Islet precursor cell (in vitro differentiated cells): ENCODE measurements around the gene CACNA2D3.
A peak's percentile ranks its signal among the peaks of the same experiment; 100 is the strongest.

ENCODE experiments used
- DNase-seq: peaks from one replicate; pipeline ENCODE4 v3.0.0-alpha.2; 2018

Gene CACNA2D3

DNA sequence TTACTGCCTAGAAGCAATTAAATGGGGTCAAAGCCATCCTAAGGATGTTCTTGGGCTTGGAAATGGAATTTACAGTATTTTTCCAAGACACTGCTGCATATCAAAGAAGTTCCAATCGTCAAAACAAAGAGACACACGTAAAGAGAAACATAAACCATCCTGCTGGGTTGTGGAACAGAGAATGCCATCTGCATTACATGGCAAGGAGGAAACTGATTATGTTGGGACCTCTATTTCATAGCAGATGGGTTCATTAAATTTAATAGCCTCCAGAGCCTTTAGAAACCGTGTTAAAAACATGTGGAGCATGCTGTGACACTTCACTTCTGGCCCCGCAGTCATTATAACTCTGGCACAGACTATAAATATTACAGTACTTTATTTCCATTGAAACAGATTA lies 650.9 kb downstream of the CACNA2D3 start:
- no peak for DNase-seq

DNA sequence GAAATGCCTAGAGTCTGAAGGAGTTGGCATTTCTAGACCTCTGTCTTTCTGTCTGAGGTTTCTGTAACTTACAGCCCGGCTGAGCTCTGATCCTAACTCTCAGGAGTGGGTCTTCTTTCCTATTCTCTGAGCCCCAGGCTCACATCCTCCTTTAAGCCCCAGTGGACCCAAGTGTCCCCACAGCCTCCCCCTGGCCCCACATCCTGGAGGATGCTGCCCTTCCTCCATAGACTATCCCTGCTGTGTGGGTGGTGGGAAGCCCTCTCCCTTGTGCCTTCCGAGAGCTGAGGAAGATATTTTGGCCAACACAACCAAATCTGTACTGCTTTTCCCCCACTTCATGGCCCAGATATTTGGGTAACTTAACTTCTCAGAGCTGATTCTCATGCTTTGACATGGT lies 654.2 kb downstream of the CACNA2D3 start:
- no peak for DNase-seq

DNA sequence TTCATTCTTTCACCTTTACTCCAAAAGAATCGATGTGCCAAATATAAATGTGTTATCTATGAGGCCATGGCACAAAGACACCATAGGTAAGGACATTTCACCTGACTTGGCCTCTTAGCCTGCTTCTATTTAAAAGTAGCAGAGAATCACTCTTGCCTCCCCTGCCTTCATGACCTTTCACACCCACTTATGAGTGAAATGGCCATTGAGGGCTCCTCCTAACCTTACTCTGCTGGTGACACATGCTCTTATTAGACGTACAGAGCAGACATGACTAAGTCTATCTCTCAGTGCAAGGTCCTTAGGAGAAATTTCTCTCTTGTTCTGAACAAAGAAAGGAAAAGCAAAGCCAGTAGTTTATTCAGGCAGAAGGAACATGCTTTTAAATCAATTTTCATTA lies 654.8 kb downstream of the CACNA2D3 start:
- no peak for DNase-seq

DNA sequence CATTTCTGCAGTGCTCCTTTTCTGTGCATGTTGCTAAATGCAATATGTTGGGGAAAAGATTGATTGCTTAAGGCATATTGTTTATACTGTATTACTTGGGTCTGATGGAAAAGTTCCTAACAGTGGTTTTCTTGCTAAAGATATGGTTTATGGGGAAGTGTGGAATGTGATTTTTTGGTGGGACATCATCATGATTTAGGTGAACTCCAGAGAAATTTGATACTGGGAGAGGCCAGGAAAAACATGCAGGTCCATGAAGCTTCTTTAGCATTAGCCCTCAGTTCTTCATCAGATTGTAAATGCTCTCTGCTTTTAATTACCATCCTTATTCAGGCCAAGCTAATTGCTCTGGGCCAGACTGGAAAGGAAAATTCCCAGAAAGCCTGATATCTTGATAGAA lies 658.0 kb downstream of the CACNA2D3 start:
- no peak for DNase-seq

DNA sequence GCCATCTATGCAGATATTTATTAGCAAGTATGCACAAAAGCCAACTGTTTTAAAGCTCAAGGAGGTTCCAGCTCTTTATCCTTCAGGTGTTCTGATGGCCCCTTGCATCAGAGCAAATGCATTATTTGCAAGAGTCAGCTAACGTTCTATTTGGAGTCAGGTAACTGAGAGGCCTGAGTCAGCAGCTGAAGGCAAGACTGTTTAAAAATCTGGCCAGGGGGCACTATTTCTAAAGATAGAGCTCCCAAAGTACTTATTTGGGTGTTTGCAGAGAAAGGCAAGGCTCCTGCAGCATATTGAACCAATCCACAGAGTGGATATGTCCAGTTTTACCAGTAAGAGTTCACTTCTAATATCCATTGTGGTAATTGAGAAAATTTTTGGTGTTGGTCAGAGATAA lies 659.4 kb downstream of the CACNA2D3 start:
- DNase-seq = peak; percentile 58

DNA sequence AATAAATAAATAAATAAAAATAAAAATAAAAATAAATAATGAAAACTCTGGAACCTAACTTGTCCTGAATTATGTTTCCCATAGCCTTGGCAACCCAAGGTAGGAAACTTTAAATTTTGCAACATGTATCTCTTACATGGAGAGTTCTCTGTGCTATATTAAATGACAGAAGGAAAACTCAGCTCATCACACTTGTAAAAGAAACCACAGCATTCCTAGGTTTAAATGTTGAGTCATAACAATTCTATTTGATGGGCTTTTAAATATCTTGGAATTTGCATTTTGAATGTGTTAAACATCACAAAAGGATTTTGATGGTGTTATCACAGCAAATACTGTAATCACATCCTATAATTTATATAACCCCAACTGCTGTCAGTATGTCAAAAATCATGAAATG lies 661.3 kb downstream of the CACNA2D3 start:
- DNase-seq = no peak

DNA sequence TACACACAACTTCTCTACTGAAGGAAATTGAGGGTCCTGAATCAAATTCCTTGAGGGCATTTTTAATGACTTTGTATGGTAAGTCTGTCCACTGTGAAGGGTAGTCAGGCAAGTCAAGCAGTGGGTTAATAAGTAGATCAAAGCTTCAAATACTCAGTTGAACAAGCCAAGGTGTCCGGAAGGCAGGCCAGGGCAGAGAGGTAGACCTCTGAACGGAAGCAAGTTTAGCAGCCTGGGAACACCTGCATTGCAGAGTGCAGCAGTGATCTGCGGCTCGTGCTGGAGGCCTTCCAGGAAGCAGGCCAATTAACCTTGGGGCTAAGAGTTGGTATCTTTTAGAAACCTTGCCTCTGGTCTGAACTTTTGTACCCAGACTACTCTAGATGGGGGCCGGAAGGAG lies 661.7 kb downstream of the CACNA2D3 start:
- DNase-seq = peak; percentile 68

DNA sequence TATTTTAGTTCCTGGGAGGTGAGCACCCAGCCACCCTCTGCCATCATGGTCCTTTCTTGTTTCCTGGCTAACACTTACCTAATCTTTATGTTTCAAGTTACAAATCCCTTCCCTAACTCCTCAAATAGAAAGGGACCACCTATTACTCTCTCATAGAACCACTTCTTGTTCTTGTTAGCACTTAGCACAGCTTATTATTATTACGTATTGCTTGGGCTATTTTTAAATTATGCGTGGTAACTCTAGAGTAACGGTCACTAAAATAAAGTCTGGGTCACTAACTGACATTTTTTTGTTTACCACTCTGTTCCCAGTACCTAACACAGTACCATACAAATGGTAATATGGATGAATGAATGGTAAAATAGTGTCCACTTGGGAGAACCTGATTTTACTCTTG lies 663.6 kb downstream of the CACNA2D3 start:
- DNase-seq = no peak

DNA sequence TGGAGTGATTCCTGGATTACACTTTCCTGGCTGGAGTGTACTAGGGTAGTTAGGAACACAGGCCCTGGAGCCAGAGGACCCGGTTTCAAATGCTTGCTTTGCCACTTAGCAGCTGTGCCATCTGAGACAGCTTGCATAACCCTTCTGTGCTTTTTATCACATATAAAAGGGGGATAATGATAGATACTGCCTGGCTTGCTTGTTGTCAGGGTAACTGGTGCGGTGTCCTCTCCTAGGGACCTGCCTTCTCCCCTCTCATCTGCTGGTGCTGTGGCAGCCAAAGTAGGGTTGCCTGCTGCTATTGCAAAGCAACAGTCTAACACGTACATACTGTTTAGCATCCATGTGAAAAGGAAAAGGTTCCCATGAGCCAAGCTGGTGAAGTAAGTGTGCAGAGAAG lies 667.7 kb downstream of the CACNA2D3 start:
- no peak for DNase-seq

DNA sequence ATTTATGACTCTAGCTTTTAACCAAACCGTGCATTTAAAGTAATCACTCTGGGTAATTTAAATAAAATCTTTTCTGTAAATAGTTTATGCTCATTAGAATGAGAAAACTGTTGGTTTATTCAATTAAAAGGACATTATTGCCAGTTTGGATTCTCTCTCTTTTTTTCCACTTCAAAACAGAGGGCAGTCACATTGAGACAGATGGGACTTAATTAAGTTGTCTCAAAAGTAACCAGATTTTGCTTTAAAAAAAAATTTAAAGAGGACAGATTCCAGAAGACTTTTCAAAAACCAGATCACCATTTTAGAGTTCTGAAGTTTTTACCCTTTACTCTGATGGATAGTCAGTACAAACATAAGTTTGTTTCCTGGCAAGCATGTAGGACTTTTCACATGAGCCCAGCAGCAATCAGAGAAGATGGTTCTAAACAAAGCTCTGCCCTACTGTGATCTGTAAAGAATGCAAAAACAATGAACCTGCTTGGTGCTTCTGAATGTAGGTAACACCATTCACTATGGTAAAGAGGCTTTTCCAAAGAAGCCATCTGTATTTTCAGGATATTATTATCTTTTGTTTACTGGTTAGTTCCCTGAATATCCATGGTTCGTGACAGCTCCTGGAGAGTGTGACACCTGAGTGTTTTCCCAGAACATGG lies 669.3 kb downstream of the CACNA2D3 start:
- no peak for DNase-seq

DNA sequence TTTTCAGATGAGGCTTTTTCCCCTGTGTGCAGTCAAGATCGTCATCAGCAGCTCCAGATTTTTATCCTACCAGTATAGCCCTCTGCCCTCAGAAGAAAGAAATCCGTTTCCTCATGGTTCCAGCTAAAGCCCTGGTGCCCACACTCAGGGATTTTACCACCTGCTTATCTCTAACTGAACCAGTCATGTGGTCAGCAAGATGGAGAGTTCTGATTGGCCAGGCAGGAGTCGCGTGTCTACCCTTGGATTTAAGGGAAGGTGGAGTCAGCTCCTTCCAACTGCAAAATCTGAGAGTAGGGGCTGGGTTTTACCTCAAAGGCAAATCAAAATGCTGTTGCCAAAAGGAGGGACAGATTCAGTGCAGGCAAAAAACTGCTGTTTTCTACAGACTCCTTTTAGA lies 670.2 kb downstream of the CACNA2D3 start:
- no peak for DNase-seq

DNA sequence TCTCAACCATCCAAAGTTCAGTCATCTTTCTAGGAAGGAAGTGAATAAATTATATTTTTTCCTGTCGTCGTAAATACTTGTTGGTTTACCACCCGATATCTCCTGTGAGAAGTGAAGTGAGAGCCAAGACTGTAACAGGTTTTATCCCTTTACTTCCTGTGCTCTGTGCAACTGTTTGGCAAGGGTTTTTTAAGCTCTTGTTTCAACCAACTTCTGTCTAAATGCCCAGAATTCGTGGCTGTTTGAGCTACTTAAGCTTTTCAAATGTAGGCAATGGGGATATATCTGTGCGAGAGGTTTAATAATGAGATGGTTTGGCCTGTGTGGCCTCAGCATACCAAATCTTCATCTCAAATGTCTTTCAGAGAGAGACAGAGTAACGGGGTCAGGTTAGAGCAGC lies 670.8 kb downstream of the CACNA2D3 start:
- no peak for DNase-seq

DNA sequence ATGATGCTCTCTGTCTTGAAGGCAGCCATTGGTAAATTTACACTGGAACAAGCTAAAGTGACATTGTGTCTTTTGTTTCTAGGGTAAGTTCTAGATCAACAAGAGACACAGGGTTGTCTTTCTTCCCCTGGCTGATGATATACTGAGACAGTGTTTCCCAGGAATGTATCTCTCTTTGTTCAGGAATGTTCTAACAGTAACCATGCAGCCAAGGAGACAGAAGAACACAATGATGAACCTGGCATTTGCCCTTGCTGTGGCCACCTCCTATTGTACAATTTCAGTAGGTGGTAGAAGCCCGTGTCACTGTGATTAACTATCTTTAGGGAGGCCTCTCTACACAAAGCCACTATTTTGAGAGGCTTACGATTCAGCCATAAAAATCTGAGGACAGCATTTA lies 674.8 kb downstream of the CACNA2D3 start:
- DNase-seq = no peak

DNA sequence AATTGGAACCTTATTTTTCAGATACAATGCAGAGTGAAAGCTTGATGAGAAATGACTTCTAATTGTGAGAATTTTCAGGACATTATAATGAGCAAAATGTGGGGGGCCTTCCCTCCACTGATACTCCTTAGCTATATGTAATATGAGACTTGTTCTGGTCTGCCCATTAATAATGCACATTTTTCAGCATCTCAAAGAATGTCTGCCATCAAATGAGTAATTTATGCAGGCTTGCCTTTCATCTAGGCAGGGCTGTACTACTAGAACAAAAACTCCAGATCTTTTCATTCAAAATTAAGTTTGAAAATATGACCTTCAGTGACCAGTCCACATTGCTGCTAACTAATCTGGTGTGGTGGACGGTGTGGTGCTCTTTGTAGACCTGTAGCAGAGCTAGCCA lies 678.1 kb downstream of the CACNA2D3 start:
- peak; percentile 8 for DNase-seq

DNA sequence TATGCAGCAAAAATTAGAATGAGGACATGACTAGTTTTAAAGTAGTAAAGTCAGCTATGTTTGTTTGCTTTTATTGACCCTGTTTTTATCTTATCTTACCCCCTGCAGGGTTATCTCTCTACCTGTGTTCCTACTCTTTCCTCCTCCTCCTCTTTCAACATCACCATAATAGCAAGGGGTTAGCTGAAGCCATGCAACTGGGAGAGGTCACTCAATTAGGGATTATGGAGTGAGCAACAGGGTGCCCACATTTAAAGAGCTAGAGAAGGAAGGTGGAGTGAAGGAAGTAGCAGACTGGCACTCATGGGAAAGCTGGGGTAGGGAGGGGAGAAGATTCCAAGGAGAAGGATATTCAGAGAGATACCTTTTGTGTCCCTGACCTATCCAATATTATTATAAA lies 679.6 kb downstream of the CACNA2D3 start:
- peak; percentile 6 for DNase-seq

DNA sequence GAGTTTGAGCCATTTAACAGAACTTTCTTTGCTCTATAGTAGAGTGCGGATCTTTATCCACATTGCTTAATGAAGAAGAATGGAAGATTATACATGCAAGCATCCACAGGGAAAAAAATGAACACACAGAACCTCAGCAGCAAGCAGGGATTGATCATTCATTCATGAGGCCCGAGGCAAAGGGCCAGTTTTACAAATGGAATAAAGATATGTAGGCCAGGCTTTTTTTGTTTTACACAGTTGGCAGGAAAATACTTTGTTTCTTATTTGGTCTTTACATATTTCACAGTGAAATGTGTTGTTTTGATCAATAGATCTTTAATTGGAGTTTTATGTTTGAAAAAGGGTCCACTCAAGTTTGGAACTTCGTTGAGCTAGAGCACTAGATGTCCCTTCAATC lies 688.0 kb downstream of the CACNA2D3 start:
- DNase-seq = no peak

DNA sequence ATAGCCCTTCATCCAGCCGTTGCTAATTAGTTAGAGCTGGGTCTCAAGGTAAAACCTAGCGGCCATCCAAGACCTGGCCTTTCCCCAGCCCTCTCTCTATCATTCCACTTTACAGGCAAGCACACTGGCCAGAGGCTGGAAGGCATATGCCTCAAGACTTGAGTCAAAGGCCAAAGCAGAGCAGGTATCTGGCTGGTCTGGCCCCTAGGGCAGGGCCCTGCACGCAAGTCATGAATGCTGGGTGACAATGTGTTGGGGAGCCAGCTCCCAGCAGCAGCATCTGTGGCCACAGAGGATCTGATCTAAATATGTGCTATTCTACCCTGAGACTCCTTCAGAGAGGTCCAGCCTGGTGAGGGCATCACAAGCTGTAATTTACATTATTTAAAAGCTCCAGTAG lies 691.9 kb downstream of the CACNA2D3 start:
- peak; percentile 55 for DNase-seq

DNA sequence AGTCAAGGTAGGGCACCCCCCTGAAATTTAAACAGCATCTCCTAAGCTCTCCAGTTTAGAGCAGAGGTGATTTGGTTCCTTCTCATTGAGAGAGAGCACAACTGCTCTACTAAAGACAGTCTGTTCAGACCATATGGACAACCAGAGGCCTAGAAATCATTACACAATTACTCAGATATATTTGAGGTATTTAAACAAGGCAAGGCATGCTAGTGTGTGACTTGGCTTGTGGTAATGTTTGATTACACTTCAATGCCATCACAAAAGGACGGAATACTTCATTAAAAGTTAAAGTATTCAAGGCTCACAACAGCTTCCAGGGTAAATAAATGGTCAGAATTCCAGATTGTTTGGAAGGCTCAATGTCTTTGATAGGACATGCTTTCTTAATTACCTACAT lies 695.3 kb downstream of the CACNA2D3 start:
- no peak for DNase-seq

DNA sequence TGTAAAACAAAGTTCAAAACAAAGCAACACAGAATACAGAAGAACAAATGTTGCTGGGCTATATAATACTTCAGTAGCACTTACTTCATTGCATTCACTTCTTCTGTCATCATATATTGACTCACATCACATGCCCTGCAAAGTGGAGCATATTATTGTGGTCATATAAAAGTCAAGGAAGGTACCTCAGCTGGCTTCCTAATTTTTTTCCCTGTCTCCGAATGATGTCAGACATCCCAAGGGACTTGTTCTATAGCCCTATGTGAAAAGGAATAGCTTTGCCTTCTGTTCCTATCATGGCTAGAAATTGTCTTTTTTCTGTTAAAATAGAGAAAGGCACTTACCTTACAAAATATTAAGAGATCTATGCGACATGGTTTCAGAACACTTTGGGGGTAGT lies 696.1 kb downstream of the CACNA2D3 start:
- no peak for DNase-seq

DNA sequence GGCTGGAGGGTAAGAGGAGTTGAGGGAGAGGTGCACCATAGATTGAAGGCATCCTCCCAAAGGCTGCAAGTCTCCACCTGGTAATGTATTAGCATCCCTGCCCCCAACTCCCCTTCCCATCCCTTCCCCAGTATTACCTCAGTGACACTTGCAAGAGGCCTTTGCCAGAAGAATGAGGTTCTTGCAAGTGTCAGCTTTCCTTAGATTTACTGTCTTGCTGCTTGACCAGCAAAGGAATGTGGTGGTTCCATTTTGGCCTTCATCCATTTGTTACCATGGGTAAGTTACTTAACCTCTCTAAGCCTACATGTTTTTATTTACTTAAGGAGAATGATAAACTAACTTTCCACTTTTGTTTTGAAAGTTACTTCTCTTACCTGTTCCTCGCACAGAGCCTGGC lies 696.6 kb downstream of the CACNA2D3 start:
- no peak for DNase-seq

DNA sequence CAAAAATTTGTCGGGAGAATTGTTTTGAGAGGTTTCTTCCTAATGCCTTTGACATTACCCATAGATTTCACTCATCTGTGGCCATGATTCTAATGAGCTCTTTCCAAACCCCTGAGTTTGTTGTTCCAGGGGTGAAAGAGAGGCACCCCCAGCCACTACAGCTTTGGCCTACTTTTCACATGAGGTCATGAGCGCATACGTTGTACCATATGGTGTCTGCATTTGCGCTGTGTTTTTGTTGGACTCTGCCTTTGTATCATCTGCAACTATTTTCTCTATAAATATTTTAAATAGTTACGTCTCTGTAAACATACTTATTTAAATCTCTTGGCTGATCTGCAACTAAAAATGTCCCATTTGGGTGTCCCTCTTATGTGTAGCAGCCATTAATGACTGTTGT lies 697.6 kb downstream of the CACNA2D3 start:
- no peak for DNase-seq

DNA sequence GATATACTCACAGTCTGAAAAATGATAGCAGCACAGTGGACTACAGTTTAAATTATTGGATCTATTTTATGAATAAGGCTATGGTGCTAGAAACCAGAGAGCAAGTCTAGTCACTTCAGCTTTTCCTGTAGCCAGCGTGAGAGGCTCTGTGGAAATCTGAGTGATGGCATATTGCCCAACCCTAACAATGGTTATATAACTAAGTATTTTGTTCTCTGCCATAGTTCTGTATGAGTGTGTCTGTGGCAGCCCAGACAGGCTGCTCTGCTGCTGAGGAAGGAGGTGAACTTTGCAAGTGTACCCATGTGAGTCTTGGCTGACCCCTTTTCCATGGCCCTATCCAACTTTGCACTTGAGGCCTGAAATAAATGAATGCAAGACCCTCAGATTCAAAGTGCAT lies 699.9 kb downstream of the CACNA2D3 start:
- DNase-seq = no peak

DNA sequence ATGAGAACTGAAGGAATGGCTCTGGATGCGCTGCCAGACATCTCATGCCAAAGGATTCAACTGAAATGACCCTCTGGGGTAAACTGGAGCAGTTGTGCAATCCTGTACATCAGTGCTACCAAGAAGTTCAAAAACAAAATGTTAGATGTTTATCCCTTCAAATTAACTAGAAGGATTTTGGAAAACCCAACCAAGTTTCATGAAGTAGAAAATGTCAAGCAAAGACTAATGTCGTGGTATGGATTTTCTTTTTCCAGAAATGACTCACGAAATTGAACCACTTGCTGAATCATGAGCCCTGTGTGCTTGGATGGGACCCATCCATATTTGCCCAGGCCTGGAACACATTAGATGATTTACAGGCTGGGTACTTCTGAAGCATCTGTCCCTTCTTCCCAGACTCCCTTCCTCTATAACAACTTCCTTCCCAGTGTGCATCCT lies 703.9 kb downstream of the CACNA2D3 start:
- DNase-seq = no peak

DNA sequence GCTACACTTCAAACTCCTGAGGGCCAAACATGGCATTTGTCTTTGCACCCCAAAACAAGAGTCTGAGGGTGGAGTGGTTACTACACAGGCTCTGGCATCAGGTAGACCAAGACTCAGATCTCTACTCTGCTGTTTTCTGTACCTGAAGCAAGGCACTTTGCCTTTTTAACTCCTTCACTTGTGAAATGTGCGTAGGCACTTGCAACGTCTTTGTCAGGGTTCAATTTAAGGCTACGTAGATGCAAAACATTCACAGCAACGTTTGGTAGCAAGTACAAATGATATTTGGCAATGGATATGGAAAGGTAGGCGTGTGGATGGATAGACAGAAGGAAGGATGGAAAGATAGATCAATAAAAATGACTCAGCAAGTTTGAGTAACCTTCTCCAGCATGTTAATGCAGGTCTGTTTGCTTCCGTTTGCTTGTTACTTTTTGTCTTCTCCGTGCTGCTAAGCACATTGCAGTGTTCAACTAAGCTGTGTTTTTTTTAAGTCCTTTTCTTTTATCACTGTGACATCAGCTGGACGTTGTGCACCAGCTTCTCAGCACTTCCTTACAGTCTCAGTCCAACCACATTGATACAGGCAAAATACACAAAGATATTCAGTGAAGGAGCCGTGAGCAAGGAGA lies 704.8 kb downstream of the CACNA2D3 start:
- DNase-seq = no peak

DNA sequence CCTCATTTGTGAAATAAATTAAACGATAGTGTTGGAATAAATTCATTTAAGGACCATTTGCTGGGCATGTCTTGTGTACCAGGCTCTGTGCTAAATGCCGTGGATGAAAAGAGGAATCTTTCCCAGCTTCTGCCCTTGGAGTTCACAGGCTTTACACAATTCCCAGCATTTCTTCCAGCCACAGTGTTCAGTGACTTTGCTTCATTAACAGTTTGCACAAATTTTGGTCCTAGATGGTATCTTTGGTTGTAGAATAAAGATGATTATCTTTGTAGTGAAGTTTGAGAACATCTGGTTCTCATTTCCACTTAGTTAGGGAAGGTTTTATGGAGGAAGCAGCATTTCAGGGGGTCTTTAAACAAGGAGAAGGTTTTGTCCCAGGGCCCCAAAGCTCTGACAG lies 705.4 kb downstream of the CACNA2D3 start:
- no peak for DNase-seq
